Measurements from ENCODE around the gene SRPK2.
"Not testable (repeated sequence)": the region's sequence is repeated elsewhere in the genome, so short reads cannot be mapped to it uniquely, and the experiment has no call there.

Gene SRPK2

DNA sequence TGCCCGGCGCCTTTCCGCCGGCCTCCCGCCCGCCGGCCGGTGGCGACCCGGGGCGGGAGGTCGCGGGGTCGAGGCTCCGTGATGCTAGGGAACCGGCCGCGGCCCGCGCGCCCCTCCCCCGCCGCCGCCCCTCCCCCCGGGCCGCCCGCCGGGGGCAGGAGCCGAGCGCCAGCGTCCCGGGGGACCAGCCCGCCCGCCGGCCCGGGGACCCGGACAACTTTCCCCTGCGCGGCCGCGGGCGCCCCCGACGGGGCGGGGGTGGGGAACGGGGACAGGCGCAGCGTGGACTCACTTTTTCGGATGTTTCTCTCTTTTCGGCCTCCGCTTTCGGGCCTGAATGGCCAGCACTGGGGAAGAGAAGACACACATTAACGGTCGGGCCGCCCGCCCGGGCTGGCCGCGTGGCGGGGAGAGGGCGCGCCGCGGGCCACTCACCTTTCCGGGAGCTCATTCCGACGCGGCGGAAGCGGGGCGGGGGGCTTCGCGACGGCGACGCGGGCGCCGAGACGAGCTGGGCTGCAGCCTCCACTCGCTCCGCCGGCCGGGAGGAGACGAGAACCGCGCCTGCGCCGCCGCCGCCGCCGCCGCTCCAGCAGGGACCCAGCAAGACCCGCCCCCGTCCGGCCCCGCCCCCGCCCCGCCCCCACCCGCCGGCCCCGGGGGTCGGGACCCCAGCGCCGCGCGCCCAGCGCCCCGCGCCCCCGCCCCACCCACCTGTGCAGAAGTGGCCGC lies at the start of gene SRPK2:
Gene SRPK2, minus strand, starts transcription at position 566 of the 732 bp plus-strand sequence.
- DNase-seq = peak; percentile 63 to 89 (median 79)

GRCh38 chr7:105438254-105438653 lies 49.5 kb upstream of the SRPK2 start:
- DNase-seq = no peak

DNA sequence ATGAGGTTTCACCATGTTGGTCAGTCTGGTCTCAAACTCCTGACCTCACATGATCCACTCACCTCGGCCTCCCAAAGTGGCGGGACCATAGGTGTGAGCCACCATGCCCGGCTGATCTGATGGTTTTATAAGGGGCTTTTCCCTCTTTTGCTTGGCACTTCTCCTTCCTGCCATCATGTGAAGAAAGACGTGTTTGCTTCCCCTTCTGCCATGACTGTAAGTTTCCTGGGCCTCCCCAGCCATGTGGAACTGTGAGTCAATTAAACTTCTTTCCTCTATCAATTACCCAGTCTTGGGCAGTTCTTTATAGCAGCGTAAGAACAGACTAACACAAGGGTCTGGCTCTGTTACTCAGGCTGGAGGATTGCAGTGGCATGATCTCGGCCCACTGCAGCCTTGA lies 48.6 kb upstream of the SRPK2 start:
- DNase-seq = peak; percentile 12 to 23 (median 18)

- peak; percentile 40 to 45 (median 41) for DNase-seq
These were observed 41.3 kb upstream of the SRPK2 start for GRCh38 chr7:105429746-105430612.

DNA sequence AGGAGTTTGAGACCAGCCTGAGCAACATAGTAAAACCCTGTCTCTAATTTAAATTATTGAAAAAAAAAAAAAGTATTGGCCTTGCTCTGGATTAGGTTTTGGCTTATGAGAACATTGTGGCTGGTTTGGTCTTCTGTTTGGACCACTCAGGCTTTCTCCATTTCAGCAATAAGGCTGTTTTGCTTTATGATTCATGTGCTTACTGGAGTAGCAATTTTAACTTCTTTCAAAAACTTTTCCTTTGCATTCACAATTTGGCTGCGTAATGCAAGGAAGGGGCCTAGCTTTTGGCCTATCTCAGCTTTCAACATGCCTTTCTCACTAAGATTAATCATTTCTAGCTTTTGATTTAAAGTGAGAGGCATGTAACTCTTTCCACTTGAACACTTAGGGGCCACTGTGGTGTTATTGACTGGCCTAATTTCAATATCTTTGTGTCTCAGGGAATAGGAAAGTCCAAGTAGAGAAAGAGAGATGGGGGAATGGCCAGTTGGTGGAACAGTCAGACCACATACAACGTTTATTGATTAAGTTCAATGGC lies 38.0 kb upstream of the SRPK2 start:
- no peak for DNase-seq

DNA sequence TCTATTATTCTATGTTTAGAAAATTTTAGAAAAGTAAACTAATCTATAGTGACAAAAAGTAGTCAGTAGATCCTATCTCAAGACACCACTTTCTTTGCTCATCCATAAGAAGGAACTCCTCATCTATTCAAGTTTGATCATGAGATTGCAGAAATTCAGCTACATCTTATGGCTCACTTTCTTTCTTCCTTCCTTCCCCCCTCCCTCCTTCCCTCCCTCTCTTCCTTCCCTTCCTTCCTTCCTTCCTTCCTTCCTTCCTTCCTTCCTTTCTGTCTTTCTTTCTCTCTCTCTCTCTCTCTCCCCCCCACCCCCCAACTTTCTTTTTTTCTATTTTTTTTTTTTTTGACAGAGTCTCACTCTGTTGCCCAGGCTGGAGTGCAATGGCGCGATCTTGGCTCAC lies 35.3 kb upstream of the SRPK2 start:
- no peak for DNase-seq

DNA sequence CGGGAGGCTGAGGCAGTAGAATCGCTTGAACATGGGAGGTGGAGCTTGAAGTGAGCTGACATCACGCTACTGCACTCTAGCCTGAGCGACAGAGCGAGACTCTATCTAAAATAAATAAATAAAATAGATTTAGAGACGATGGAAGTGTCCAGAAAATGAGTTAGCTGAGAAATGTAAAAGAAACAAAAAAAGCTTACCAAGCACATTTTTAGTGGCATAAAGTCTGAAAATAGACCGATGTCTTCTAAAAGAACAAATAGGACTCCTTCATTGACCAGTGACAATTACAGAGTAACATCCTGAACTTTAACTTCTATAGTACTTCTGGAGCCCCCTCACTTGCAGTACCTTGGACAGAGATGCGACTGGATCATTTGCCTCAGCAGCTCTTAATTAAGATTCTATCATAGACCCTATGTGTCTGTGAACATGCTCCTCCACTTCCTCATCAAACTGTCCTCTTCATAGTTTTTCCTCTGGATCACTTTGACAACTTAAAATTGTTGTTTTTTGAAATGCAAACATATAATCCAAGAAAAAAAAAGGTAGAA lies 25.2 kb upstream of the SRPK2 start:
- DNase-seq = no peak

GRCh38 chr7:105410774-105411173 lies 22.1 kb upstream of the SRPK2 start:
- DNase-seq = not testable (repeated sequence)

DNA sequence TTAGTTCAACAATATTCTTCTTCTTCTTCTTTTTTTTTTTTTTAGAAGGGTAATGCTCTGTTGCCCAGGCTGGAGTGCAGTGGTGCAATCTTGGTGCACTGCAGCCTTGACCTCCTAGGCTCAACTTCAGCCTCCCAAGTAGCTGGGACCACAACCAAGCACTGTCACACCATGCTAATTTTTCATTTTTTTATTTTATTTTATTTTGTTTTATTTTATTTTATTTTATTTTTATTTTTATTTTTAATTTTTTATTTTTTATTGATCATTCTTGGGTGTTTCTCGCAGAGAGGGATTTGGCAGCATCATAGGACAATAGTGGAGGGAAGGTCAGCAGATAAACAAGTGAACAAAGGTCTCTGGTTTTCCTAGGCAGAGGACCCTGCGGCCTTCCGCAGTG lies 21.1 kb upstream of the SRPK2 start:
- DNase-seq = not testable (repeated sequence)

DNA sequence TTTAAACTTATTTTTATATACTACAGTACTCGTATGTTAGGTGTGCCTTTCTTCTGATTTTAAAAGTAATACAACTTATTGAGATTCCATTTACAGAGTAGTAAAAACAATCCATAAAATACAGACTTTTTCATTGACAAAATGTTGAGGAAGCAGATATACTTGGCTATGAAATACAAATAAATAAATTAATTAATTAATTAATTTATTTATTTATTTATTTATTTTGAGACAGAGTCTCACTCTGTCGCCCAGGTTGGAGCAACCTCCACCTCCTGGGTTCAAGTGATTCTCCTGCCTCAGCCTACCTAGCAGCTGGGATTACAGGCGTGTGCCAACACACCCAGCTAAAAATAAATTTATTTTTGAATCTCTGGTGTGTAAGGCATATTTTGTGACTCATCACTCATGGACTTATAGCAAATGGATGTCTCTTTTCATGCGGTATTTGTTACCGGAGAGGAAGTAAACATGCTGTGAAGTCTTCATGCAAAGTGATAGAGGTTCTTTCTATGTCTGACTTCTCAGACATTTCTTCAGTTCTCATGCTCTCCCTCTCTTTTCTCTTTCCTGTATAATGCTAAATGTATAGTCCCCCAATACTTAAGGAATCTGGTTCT lies 20.2 kb upstream of the SRPK2 start:
- no peak for DNase-seq

- no peak for DNase-seq
These were observed 14.4 kb upstream of the SRPK2 start for GRCh38 chr7:105403128-105403527.

- no peak for DNase-seq
These were observed 13.7 kb upstream of the SRPK2 start for GRCh38 chr7:105402221-105403095.

DNA sequence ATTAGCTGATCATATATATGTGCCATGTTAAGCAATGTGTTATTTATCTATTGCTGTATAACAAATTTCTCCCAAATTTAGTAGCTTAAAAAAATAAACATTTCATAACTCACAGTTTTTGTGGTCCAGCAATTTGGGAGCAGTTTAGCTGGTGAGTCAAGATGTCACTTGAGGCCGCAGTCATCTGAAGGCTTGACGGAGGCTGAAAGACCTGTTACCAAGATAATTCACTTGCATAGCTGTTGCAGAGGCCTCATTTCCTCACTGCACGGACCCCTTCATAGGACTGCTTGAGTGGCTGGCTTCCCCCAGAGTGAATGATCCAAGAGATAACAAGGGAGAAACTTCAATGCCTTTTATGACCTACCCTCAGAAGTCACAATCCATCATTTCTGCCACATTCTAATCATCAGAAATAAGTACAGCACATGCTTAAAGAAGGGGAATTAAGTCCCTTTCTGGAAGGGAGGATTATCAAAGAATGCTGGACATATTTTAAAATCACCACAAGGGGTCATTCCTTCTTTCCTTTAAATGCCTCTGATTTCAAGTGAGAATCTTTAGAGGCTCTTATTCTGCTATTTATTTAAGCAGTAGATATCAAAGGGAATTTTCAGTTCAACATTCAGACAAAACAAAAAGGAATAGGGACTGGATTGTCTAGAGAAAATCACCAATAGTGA lies 10.5 kb upstream of the SRPK2 start:
- peak; percentile 7 to 25 (median 23) for DNase-seq

DNA sequence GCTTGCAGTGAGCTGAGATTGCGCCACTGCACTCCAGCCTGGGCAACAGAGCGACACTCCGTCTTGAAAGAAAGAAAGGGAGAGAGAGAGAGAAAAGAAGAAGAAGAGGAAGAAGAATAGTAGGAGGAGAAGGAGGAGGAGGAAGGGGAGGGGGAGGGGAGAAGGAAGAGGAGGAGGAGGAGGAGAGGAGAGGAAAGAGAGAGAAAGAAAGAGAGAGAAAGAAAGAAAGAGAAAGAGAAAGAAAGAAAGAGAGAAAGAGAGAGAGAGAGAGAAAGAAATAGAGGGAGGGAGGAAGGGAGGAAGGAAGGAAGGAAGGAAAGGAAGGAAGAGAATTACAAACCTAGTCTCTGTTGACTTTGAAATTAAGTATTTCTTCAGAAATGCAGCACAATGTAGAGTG lies 7.8 kb upstream of the SRPK2 start:
- no peak for DNase-seq

GRCh38 chr7:105391429-105391828 lies 2.7 kb upstream of the SRPK2 start:
- DNase-seq = no peak

DNA sequence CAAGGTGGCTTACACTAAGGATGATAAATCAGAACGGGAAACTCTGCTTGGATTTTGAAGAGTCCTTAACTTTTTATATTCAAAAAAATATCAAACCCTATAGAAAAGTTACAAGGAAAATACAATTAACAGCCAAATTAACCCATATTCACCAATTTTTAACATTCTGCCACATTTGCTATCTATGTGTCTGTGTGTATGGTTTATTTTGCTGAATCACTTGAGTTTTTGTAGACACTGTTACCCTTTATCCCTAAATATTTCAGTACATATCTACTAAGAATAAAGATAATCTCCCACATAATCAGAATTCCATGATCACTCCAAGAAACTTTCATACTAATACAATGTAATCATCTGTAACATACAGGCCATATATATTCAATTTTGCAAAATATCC lies 1.2 kb upstream of the SRPK2 start:
- DNase-seq = no peak

DNA sequence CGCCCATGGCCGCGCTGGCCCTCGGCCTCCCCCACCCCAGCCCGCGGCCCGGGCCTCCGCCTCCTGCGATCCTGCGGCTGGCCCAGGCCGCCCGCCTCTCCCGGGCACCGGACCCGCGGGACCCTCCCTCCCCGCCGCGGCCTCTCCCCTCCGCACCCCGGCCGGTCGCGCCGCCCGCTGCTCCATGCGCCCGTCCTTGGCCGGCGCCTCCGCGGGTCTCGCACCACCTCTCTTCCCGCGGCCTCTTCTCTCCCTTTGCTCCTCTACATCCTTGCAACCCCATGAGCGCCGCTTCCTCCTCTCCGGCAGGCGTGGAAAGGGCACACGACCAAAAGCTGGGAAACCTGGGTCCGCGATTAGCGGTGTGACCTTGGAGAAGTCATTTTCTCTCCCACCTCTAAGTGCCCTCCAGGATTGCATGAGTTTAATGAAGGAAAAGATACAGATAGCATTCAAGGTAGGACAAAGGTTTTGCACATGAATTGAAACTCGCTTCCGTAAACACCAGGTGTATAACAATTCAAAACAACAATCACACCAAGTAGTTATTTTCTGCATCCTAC lies 448 bp upstream of the SRPK2 start:
- DNase-seq = peak; percentile 43 to 63 (median 50)

- DNase-seq = peak; percentile 46 to 68 (median 52)
These were observed 989 bp downstream of the SRPK2 start for GRCh38 chr7:105387508-105388355.

DNA sequence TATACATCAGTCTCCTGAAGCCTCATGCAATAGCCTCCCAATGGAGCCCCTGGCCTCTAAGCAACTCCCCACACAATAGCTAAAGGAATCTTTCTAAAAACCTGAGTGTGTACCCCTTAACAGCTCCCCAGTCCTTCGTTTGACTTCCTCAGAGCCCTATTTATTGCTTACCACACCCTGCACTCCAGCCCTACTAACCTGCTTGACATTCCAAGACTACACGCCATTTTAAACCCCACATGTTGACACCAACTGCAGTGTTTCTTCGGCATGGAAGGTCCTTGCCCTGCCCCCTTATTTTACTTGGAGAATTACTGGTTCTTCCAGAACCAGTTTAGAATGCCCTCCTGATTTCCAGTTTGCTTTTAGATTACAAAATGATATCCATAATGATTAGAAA lies 10.8 kb downstream of the SRPK2 start:
- DNase-seq = no peak

GRCh38 chr7:105376908-105377533 lies 11.7 kb downstream of the SRPK2 start:
- no peak for DNase-seq

Data from suppressor macrophage treated with lipopolysaccharide for 1 hour (primary cell).